Epithelial cell of proximal tubule (primary cell): ENCODE measurements around the gene PACSIN1. TPM values are rescaled to one million over a fixed set of nuclear protein-coding genes. Genes with fewer than 3 reads are reported as not detected.

ENCODE experiments used
- DNase-seq: peaks from one replicate; pipeline ENCODE4 v3.0.0-alpha.2; 2011; ENCODE audit warnings: low read depth
- H3K4me3 ChIP-seq: 2 replicates; pipeline ENCODE4 v1.5.1; 2011; ENCODE audit warnings: low read depth, mild to moderate bottlenecking, low read length
- CTCF ChIP-seq: conservative IDR thresholded peaks from 2 replicates; pipeline ENCODE4 v1.5.1; 2012; ENCODE audit warnings: low read depth, mild to moderate bottlenecking, low read length
- total RNA-seq: library from RNA; depleted of rRNA; stranded (reverse); fragments of >200 nt; gene quantifications from 2 replicates; pipeline ENCODE4 v1.2.3, GENCODE V29; 2015

PACSIN1 gene
- total RNA-seq, 1 donor from 2014 or later = 1.9 TPM

DNA sequence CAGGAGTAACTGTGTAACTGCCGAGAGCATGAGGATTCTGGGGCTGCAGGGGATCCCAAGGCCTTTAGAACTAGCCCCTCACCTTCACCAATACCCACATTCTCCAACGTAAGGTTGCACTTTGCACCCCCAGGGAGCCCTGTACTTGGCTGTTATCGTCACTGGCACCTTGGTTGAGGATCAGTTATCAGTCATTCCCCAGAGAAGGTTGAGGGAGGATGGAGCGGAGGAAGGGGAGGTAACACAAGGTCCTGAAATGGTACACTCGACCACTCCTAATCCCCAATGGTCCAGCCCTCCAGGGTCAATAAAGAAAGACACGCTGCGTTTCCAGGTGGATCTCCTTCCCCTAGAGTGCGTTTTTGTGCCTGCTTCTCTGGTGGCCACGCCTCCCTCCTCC lies 91.4 kb downstream of the PACSIN1 start:
- no peak for TF ChIP-seq CTCF
- H3K4me3 ChIP-seq = no peak overlapping the region
- DNase-seq = no peak

- TF ChIP-seq CTCF = no peak
- H3K4me3 ChIP-seq = no peak overlapping the region
- DNase-seq = no peak
Observed at GRCh38 chr6:34558172-34558714, 92.4 kb downstream of the PACSIN1 start.

DNA sequence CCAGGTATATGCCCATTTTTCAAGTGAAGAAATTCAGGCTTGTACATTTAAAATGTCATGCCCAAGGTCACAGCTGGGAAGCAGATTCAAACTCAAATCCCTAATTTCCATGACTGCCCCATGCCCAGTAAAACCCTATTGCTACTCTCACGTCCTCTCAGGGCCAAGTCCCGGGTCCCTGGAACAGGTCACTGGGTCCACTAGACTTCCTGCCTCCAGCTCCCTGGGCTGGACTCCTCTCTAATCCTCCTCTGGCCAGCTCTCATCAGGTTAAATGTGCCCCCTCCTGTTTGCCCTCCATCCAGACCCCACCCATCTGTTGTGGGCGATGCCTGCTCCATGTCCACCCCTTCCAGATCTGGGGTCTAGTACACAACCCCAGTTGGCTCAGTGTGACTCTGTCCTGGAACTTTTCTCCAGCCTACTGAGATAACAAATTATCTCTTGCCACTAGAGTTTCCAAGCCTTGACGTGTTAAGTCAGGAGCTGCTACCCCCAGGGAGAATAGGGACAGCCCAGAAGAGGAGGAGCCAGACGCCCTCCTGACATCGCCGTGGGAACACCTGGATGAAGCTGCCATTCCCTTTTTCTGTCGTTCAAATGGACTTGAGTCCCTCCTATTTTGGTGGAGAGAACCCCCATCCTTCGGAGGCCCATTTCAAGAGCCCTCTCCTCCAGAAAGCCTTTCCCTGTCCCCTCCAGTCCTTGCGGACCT lies 93.9 kb downstream of the PACSIN1 start:
- H3K4me3 ChIP-seq = no peak overlapping the region
- TF ChIP-seq CTCF = no peak
- no peak for DNase-seq

- peak; percentile 10 for TF ChIP-seq CTCF
- no peak for DNase-seq
- no peak overlapping the region for H3K4me3 ChIP-seq
Observed at GRCh38 chr6:34560366-34561226, 94.7 kb downstream of the PACSIN1 start.

DNA sequence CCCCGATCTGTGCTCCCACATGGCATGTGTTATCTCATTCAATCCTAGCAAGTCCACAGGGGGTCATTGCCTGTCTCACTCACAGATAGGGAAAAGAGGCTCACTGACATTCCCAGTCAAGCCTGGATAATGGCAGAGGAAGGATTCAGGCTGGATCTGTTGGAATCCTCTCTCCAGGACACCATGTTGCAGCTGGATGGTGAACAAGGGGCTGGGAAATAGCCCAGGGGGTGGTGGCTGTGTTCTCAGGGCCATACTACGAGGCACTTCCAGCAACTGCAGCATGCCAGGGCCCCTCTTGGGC lies 95.3 kb downstream of the PACSIN1 start:
- H3K4me3 ChIP-seq = no peak overlapping the region
- TF ChIP-seq CTCF = no peak
- no peak for DNase-seq

GRCh38 chr6:34562350-34562749 lies 96.5 kb downstream of the PACSIN1 start:
- no peak overlapping the region for H3K4me3 ChIP-seq
- TF ChIP-seq CTCF = no peak
- no peak for DNase-seq
